Pancreas (tissue), 10 donors: ENCODE measurements around the gene VEGFA. TPM values are rescaled to one million over a fixed set of nuclear protein-coding genes. Genes with fewer than 3 reads are reported as not detected.

Experiments
- ATAC-seq, 4 donors: fragments of 200-7000 bp; cut with Tn5 transposase; one replicate each; pipeline versions ENCODE4 v1.8.0 to v1.9.1; 2020; ENCODE audit warnings: mild to moderate bottlenecking in 4 of 4, moderate library complexity in 4 of 4
- DNase-seq, 6 donors: peaks; one replicate each; pipeline ENCODE4 v3.0.0-alpha.2; 2020
- FAIRE-seq: peaks from 2 replicates; lab custom pipeline; 2012; peaks lifted over from hg19 to GRCh38; lab: Jason Lieb, UNC
- H3K27ac ChIP-seq, 4 donors: fragments of 200-600 bp; sonication (generic); 1 replicate in 3 of 4; 2 replicates in 1 of 4; pipeline versions ENCODE4 v1.5.0 to v1.8.0; 2020
- H3K27me3 ChIP-seq, 4 donors: fragments of 200-600 bp; one replicate each; pipeline ENCODE4 v1.8.0; 2021
- H3K36me3 ChIP-seq, 3 donors: fragments of 200-600 bp; sonication (generic) in 1 of 3; one replicate each; pipeline versions ENCODE4 v1.5.0 to v1.8.0; 2020 to 2021
- H3K4me1 ChIP-seq, 3 donors: fragments of 200-600 bp; one replicate each; pipeline ENCODE4 v1.8.0; 2021
- H3K4me3 ChIP-seq, 4 donors: fragments of 200-600 bp; sonication (generic) in 2 of 4; one replicate each; pipeline versions ENCODE4 v1.5.0 to v1.8.0; 2020 to 2021
- H3K9me3 ChIP-seq, 4 donors: fragments of 200-600 bp; one replicate each; pipeline ENCODE4 v1.8.0; 2021
- CTCF ChIP-seq, 4 donors: fragments of 200-600 bp; sonication (generic) in 3 of 4; IDR thresholded peaks; one replicate each; pipeline versions ENCODE4 v1.5.0 to v1.8.0; 2021; ENCODE audit warnings: antibody characterized with exemption in 4 of 4
- WGBS, 2 donors: extraction: QIAGEN DNeasy Blood & Tissue Kit; methylation state at CpG; one replicate each; pipeline ENCODE4 v1.1.7; 2013; 5-methylcytosine and 5-hydroxymethylcytosine counted together
- intact Hi-C, 3 donors: fragments of 100-400 bp; cut with DNase I; formaldehyde crosslinking; loops; one replicate each; pipeline versions ENCODE4 v1.11.1 to v1.14.2; 2022
- polyA plus RNA-seq, 2 donors: library from polyadenylated mRNA; stranded (reverse); fragments of 200-250 nt; gene quantifications; one replicate each; pipeline ENCODE4 v1.2.3, GENCODE V29; 2013
- total RNA-seq, 6 donors: library from RNA; stranded (reverse); fragmentation: NEBNext Ultra II Directional in 4 of 6; extraction: Animal tissue kit (Norgen Biotek cat#: 25700) in 4 of 6; gene quantifications; one replicate each; pipeline versions ENCODE4 v1.2.1 to v1.2.4, GENCODE V29; 2021 to 2023
- donor health status: healthy with polysubstance abuse.
- donor health status: DM: no; HTN: no; CAD: no; lungs with moderate emphysema.
- donor health status: DM: no; HTN: no; CAD: no.
- donor health status: control.
- donor health status: control.
- donor health status: Bipolar disorder and iron deficiency.
- donor health status: DM: yes; HTN: yes; CAD: no.
- donor health status: DM: no; HTN: no; CAD: no.
- donor health status: DM: no; HTN: no; CAD: no.
- donor health status: DM: yes; HTN: yes; CAD: no.

Gene VEGFA
- total and polyA plus RNA-seq, 8 donors: 55.2 to 206 (median 91.5) TPM

- DNase-seq: no peak
- H3K4me3 ChIP-seq: no peak overlapping the region
- H3K4me1 ChIP-seq: peaks cover 32 to 44% (median 34%) of the 10 kb centered on the region in 3 donors
- no peak overlapping the region for H3K27ac ChIP-seq
- ATAC-seq: no peak
- H3K36me3 ChIP-seq: no peaks in the 10 kb centered on the region
- no peak for FAIRE-seq
- H3K9me3 ChIP-seq: no peaks in the 10 kb centered on the region
- no peaks in the 10 kb centered on the region for H3K27me3 ChIP-seq
- intact Hi-C loops: no loop called here
- no peak for TF ChIP-seq CTCF (IDR thresholded peaks at IDR 0.05)
- 29 to 40% methylated on average over 7 of the region's 7 CpGs for WGBS, 2 donors
Measured at GRCh38 chr6:43829470-43829869, 59.5 kb downstream of the VEGFA start.

GRCh38 chr6:43830775-43831174 is 60.8 kb downstream of the VEGFA start:
- Histone ChIP-seq H3K36me3 (no peaks in the 10 kb centered on the region), H3K9me3 (no peaks in the 10 kb centered on the region), H3K4me1 (peaks cover 23 to 37% (median 26%) of the 10 kb centered on the region in 3 donors), H3K27me3 (no peaks in the 10 kb centered on the region), H3K27ac (no peak overlapping the region), H3K4me3 (no peak overlapping the region)
- FAIRE-seq (no peak), DNase-seq (no peak), ATAC-seq (no peak)
- intact Hi-C loops: loop anchor here in 1 of 3 donors (5.0 kb wide), 1 partner anchor 58 kb away; the partner anchor contains the start of gene VEGFA
- TF ChIP-seq CTCF (IDR thresholded peaks at IDR 0.05): no peak
- 82 to 91% methylated on average over 8 of the region's 8 CpGs for WGBS, 2 donors

- WGBS, 2 donors: 64 to 70% methylated on average over 3 of the region's 3 CpGs
- ATAC-seq: peak in 1 of 4 donors; percentile 6
- H3K27ac ChIP-seq: no peak overlapping the region
- H3K4me3 ChIP-seq: no peak overlapping the region
- intact Hi-C loops: loop anchor here in 1 of 3 donors (5.0 kb wide), 1 partner anchor 59 kb away; the partner anchor contains the start of gene VEGFA
- H3K4me1 ChIP-seq: peaks cover 19 to 33% (median 22%) of the 10 kb centered on the region in 3 donors
- DNase-seq: no peak
- H3K27me3 ChIP-seq: no peaks in the 10 kb centered on the region
- TF ChIP-seq CTCF (IDR thresholded peaks at IDR 0.05): no peak
- H3K36me3 ChIP-seq: no peaks in the 10 kb centered on the region
- H3K9me3 ChIP-seq: no peaks in the 10 kb centered on the region
- no peak for FAIRE-seq
Measured at GRCh38 chr6:43831191-43831590, 61.2 kb downstream of the VEGFA start.

GRCh38 chr6:43833223-43833995 is 63.4 kb downstream of the VEGFA start:
- Histone ChIP-seq H3K9me3 (no peaks in the 10 kb centered on the region), H3K4me3 (no peak overlapping the region), H3K27ac (peak overlapping the region; percentile 1 to 75 (median 51)), H3K4me1 (peaks cover 22 to 38% (median 31%) of the 10 kb centered on the region in 3 donors), H3K27me3 (no peaks in the 10 kb centered on the region), H3K36me3 (no peaks in the 10 kb centered on the region)
- peak; percentile 79 to 89 (median 86) for ATAC-seq
- TF ChIP-seq CTCF (IDR thresholded peaks at IDR 0.05): no peak
- 30 to 38% methylated on average over 7 of the region's 7 CpGs for WGBS, 2 donors
- peak in 5 of 6 donors; percentile 67 to 87 (median 78) for DNase-seq
- FAIRE-seq: no peak
- intact Hi-C loops: loop anchor here in 1 of 3 donors (5.0 kb wide), 1 partner anchor 61 kb away; the partner anchor contains the start of gene VEGFA
